Cerebellar cortex (tissue), 1 donor: ENCODE data around the gene GLYATL2.

Experiments used
- DNase-seq: peaks from one replicate; pipeline ENCODE4 v3.0.0-alpha.2; 2015; ENCODE audit warnings: low spot score

GLYATL2 gene, protein sequence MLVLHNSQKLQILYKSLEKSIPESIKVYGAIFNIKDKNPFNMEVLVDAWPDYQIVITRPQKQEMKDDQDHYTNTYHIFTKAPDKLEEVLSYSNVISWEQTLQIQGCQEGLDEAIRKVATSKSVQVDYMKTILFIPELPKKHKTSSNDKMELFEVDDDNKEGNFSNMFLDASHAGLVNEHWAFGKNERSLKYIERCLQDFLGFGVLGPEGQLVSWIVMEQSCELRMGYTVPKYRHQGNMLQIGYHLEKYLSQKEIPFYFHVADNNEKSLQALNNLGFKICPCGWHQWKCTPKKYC

DNA sequence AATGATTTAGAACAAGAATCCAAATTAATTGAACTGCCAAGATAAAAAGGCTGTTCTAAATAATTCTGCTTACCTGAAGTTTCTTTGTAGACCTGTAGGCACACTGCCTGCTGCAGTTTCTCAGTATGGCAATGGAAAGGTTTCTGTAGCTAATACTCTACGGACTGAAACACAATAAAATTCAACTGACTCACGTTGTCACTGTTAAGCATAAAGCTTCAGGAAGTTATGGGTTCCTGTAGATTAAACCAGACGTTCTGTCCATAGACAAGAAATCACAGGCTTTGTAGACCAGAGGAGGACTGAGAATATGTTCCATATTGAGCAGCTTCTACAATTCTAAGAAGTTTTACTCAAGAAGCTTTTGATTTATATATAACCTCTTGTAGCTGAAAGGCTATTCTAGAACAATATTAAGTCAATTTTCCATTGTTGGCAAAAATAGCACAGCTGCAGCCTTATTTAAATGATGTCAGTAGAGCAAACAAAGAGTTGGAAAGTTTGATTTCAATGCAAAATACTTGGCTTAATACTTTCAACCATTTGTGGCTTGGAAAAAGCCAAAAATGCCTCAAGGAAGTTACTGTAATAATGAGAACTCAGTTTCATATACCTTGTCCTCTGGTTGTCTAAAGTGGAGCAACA, at the start of gene GLYATL2:
Gene GLYATL2 (minus strand): TSS at position 344 of the 645 bp plus-strand sequence. CDS start 5,092 bp downstream, outside the sequence.
- no peak for DNase-seq

DNA sequence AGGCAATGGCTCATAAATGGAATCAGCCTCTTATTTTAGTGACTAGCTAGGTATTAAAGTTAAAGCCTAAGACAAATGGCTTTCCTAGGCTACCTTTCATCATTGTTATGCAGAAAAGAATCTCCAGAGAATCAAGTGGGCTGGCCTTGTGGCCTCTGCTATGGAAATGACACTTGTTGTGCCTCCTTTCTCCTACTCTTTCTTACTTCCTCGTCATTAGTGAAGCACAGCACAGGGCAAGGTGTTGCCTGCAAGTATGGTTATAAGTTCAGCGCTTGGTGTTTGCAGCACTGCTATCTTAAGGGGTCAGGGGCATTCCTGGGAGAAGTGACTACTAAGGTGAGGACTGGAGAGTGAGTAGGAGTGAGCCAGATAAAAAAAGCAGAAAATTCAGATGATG, 49.4 kb upstream of the GLYATL2 start:
- no peak for DNase-seq

DNA sequence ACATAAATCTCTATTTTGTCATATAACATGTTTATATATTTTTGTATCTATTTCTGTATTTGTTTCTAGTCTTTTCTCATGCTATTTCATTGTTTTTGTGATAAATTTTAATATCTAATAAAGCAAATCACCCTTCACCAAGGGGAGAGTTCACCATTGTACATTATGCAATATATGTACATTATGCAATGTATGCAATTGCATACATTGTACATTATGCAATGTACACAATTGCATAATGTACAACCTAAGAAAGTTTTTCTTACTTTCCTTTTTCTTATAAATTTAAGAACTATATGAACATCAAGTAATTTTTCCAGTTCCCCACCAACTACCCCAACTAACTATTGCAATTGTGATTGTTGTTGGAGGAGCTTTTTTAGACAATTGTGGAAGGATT, 44.1 kb upstream of the GLYATL2 start:
- no peak for DNase-seq

DNA sequence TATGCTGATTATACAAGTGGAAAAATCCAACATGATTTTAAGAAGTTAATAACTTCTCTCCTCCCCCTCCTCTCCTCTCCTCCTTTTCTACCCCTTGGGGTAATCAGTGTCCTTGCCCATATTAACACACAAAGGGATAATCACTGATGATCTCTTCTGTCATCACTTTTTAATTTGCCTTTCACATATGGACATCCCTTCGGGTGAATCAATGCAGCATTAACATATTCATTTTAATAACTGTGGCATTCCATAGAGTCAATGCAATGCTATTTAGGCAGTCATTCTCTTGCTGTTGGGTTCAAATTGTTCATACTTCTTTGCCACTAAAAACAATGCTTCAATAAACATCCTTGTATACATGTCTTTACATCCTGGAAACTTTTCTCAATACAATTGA, 42.9 kb upstream of the GLYATL2 start:
- DNase-seq = no peak

DNA sequence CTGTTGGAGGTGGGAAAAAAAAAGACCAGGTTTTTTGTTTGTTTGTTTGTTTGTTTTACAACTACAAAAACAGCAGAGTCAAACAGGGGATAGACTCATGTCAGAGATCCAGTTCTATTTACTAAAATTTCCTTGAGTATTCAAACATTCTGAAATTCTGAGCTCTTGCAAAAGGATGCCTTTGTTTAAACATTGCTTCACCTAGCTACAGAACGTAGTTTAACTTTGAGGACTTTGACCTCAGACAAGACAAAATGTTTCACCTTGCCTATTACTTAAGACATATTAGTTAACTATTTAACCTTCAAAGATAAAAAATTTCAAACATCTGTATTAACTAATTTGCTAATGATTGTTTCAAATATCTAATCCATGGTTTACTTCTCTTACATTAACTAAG, 36.1 kb upstream of the GLYATL2 start:
- DNase-seq = no peak

DNA sequence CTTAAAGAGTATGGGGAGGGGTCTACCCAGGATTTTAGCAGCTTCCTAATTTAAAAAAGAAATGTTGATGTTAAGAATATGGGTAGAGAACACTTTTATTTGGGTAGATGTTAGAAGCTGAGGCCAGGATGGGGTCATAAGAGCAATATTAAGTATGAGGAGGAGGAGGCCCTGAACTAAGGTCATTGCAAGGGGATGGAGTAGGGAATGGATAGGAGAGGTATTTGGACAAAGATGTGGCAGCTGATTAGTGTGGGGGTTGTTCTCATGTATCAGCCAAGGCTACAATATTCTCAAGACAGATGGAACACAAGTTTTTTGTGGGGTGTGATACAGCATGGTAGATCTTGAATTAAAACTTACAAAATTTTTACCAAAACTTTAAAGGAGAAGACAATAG, 35.7 kb upstream of the GLYATL2 start:
- no peak for DNase-seq

DNA sequence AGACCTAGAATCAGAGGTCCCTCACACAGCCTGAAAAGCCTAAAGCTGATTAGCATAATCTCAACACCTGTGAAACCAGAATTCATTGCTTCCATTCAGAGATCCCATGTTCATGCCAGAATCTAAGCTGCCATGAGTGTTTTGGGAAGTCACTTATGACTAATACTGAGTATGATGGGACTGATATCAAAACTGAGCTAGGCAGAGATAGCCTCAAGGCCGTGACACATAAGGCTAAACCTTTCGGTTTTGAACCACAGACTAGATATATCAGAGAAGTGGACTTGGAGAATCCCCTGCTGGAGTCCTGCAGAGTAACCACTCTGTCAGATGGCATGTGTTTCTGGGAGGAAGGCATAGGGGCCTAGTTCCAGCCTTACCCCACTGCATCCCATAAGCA, 23.1 kb upstream of the GLYATL2 start:
- DNase-seq = no peak

DNA sequence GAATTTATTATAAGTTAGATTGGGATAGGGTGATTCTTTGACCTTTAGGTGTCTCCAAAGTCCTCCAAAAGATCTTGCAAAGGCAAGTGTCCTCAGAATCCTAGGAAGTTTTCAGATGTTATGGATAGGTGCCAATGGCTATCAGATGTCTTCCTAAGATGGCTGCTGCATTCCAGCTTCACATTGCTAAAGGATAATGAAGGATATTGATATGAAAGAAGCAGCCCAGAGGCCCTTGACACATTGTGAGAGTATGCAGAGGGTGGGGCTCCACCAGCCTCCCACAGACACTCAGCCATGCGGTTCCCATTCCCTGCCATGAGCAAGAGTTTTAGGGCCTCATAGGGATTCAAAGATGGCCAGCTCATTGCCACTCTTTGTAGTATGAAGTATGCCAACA, 22.3 kb upstream of the GLYATL2 start:
- DNase-seq = no peak

DNA sequence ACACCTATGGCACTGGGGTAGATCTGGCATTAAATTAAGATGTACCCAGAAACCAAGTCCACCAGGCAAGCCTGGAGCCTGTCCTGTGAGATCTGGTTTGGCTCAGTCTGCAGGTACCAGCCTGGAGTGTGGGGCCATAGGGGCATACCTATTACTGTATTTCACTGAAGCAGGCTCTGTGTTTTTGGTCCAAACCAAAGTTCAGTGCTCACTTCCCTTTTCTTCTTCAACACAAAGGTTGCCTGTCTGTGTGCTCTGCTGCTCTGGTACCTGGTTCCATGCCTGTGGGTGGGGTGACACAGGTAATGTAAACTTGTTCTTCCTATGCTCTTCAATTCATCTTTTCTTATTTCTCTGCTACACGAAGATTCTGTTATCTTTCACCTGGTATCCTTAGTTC, 19.8 kb upstream of the GLYATL2 start:
- DNase-seq = no peak

DNA sequence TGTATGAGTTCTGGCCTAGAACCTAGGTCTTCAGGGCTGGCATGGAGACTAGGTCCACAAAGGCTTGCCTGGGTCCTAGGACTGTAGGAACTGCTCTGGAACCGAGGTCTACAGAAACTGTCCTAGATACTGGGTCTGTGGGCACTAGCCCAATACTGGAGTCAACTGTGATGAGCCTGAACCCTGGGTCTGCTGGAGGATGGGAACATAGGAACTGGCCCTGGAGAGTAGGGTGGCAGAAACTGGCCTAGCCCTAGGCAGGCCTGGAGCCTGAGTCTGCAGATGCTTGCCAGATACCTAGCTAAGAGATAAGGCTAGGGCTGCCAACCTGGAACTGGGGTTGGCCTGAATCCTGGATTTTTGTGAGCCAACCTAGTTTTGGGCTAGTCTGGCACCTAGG, 19.2 kb upstream of the GLYATL2 start:
- no peak for DNase-seq

DNA sequence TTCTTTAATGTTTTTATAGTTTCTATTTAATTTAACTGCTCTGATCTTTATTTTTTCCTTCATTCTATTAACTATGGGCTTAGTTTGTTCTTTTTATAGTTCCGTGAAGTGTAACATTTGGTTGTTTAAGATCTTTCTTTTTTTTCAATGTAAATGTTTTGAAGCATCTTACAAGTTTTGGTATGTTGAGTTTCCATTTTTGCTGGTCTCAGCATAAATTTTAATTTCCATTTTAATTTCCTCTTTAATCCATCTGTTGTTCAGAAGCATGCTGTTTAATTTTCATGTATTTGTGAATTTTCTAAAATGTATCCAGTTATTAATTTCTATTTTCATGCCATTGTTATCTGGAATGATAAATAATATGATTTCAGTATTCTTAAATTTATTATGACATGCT, 17.0 kb upstream of the GLYATL2 start:
- no peak for DNase-seq

DNA sequence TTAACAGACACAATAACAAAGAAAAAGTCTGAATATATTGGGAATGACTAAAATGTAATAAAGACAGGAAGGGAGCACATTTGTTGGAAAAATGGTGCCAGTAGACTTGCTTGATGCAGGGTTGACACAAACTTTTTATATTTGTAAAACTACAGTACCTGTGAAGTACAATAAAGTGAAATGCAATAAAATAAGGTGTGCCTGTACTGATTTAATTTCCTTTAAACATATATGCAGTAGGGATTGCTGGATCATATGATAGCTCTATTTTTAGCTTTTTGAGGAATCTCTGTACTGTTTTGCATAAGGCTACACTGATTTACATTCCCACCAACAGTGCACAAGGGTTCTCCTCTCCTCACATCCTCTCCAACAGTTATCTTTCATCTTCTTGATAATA, 12.3 kb upstream of the GLYATL2 start:
- DNase-seq = no peak

DNA sequence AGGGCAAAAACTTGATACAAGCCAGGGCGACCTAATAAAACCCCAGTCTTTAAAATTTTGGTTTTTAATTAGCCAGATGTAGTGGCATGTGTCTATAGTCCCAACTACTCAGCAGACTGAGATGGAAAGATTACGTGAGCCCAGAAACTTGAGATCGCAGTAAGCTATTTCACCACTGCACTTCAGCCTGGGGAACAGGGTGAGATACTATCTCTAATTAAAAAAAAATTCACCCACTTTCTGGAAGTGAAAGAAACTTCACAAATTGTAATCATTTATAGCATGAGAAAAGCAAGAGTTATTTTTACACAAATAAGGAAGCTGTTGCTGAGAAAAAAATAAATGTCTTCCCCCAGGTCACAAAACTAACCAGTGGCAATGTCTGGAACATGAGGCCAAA, 882 bp upstream of the GLYATL2 start:
- no peak for DNase-seq

DNA sequence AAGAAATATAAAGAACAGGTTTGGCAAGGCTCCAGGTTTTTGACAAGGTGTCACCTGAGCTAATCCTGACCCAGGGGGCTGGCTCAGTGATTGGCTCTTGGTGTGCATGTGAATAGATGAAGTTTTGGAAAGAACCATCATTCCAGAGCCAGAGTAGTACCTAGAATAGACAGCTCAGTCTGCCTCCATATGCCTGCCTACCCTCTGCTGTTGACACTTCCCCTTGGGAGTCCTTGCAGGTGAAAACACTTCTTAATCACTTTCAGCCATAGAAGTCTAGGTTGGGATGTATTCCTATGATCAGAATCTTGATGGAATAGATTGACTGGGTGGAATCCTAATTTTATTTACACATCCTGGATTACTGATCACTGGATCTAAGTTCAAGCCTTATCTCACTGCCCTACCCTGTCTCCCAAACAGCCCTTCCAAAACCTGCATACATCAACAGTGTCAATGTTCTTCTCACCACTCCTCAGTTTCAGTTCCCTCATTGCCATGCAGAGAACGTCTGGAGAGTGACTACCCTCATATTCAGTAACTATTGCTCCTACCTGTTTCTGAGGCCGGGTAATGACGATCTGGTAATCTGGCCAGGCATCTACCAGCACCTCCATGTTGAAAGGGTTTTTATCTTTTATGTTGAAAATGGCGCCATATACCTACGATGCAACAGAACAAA, 6.7 kb downstream of the GLYATL2 start:
- DNase-seq = no peak

DNA sequence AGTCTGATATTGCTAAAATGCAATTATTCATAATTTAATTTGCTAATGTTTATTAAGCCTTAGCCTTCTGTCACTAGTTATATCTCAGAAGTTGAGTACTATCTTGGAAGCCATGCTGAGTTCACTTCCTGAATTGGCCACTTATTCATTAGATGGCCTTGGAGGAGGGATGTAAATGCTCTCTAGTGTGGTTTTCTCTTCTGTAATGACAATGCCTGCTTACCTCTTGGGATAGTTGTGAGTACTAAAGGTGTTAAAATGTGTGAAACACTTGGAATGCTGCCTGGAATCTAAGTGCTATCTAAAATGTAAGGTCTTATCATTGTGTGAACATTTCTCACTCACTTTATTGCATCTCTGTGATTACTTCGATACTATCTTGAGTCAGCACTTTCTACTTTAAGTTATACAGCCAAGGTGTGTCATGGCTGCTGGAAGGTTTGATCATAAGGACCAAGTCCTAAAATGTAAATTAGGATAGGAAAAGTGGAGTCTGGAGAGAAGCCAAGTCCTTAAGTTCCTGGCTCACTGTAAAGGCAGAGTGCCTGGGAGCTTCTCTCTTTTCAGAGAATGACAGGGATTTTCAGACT, 12.4 kb downstream of the GLYATL2 start:
- no peak for DNase-seq

DNA sequence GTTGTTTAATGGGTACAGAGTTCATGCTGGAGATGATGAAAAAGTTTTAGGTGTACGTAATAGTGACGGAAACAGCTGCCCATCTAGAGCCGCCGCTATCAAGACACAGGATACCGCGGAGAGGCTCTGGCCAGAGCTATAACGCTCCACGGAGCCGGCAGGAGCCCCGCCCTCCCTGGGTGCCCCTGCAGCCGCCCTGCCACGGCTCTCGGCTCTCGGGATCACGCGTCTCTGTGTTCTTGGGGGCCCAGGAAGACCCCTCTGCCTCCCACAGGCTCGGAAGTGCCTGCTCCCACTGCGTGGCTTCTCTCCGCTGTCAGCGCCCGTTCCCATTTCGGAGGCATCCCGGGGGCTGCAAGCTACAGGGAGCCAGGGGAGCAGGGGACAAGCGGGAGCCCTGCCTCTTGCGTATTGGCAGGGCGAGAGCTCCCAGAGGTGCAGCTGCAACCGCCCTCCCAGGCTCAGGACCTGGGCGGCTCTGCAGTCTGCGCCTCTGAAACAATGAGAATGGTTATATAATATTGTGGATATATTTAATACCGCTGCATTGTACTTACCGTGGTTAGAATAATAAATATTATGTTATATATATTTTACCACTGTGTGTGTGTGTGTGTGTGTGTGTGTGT, 13.7 kb downstream of the GLYATL2 start:
- no peak for DNase-seq

DNA sequence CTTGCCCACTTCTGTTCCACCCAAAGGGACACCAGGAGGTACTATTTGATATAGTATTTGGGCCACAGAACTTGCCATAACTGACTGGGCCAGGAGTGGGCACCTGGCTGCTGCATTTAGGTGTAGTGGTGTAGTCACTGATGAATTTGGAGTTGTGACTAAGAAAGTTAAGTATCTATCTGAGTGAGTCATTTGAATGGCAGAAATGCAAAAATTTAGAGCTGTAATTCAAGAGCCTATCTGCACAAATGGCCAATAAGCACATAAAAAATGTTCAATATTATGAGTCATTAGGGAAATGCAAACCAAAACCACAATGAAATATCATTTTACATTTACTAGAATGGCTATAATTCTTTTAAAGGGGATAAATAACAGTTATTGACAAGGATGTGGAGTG, 14.7 kb downstream of the GLYATL2 start:
- no peak for DNase-seq

DNA sequence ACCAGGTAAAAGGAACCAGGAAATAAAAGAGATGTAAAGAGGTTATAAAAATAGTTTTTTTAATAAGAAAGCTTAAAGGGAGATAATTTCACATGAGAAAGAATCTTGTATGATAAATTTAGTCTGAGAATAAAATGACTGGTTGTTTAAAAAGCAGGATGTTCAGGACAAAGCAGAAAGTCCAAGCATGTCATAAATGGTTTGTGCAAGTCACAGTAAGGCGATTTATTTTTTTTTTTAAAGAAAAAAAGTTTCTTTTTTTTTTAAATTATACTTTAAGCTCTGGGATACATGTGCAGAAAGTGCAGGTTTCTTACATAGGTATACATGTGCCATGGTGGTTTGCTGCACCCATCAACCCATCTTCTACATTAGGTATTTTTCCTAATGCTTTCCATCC, 30.8 kb downstream of the GLYATL2 start:
- no peak for DNase-seq

DNA sequence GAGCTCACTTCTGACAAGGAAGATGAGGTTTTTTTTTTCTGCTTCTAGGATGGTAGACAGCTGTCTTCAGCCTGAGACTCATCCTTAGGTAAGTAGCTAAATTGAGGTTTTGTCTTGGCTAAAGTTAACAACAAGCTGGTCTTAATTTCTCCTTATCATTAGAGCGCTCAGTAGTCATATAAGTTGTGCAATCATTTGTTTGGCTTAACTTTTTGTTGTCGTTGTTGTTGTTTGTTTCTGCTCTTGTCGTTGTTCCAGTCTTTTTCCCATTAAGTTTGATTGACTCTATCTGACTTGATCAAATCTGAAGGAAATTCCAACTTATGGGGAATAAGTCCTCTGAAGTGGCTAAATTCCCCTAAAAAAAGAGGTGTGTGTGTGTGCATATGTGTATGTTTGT, 33.0 kb downstream of the GLYATL2 start:
- DNase-seq = no peak

DNA sequence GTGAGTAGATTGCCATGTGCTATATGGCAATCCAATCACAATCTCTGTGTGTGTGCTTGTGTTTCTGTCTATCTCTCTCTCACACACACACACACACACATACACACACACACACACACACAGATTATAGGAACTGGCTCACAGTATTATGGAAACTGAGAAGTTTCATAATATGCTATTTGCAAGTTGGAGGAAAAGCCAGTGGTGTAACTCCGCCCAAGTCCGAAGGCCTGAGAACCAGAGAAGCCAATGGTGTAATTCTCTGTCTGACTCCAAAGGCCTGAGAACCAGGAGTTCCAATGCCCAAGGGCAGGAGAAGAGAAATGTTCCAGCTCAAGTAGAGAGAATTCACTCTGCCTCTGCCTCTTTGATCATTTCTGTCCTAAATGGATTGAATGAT, 37.2 kb downstream of the GLYATL2 start:
- no peak for DNase-seq

DNA sequence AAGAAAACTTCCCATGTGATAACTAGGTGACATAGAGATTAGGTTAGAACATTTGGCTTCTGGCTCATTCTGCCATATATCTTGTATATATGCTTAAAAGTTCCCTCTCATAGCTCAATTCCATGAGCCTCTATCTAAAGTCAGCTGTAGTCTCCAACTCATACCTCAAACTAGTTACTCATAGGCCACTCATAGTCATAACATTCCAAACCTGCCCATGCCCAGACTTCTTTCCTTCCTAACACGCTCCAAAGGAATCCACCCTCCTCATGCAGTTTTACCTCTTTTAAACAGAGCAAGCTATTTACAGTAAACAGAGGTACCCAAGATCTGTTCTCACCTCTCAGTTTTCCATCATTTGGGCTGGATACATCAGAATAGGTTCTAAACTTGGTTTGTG, 39.4 kb downstream of the GLYATL2 start:
- no peak for DNase-seq

DNA sequence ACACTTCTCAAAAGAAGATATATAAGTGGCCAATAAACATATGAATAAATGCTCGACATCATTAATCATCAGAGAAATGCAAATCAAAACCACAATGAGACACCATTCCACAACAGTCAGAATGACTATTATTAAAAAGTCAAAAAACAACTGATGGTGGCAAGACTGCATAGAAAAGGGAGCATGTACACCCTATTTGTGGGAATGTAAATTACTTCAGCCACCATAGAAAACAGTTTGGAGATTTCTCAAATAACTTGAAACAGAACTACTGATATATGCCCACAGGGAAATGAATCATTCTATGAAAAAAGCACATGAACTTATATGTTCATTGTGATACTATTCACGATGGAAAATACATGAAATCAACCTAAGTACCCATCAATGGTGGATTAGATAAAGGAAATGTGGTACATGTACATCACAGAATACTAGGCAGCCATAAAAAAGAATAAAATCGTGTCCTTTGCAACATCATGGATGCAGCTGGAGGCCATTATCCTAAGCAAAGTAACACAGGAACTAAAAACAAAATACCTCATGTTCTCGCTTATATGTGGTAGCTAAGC, 42.4 kb downstream of the GLYATL2 start:
- no peak for DNase-seq
